Measurements from ENCODE around the gene SLC6A17. TPM values are rescaled to one million over a fixed set of nuclear protein-coding genes. Genes with fewer than 3 reads are reported as not detected.

SLC6A17 gene
- total RNA-seq, 1 experiment from 2014 or later, result 0.17 TPM

DNA sequence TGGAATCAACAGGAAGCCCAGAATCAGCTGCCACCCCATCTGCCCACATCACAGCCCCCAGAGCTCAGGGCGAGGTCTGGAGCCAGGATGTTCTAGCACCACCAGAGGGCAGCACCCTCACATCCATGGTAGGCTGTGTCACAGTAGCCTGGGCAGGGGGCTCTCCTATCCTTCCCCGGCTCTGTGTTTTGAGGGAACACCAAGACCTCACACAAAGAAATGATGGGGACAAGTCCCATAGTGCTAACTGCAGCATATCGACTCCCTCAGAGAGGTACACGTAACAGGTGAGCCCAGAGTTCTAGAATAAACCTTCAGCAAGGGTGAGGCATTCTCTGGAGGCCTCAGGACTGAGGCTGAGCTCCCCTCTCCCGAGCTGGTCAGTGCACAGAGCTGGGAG, 57.5 kb downstream of the SLC6A17 start:
- Histone ChIP-seq H2BK15ac (ENCODE audit: low read depth, low read length) (no peak overlapping the region), H4K91ac (ENCODE audit: insufficient read length, low read depth, low read length) (no peak overlapping the region), H3K9ac (ENCODE audit: extremely low read depth, insufficient read length, low read length) (no peak overlapping the region), H3K9me3 (ENCODE audit: control insufficient read depth, low read depth, low read length) (no peaks in the 10 kb centered on the region), H3K18ac (ENCODE audit: insufficient read length, low read depth, low read length) (no peak overlapping the region), H3K79me2 (ENCODE audit: insufficient read depth, low read length) (no peaks in the 10 kb centered on the region), H3K4me2 (ENCODE audit: insufficient read depth, insufficient read length, low read length) (no peak overlapping the region), H3K27ac (ENCODE audit: insufficient read length, low read depth, low read length) (no peak overlapping the region), H4K8ac (replicated peaks; ENCODE audit: insufficient read length, low read depth, low read length) (no peak overlapping the region), H3T11ph (ENCODE audit: low read length) (no peak overlapping the region), H3K23me2 (ENCODE audit: insufficient read length, low read depth, low read length, poor library complexity, severe bottlenecking) (peaks cover 19% of the 10 kb centered on the region), H2BK5ac (ENCODE audit: insufficient read length, low read length) (no peak overlapping the region), H3K4ac (ENCODE audit: low read depth, low read length) (no peak overlapping the region), H3K4me1 (ENCODE audit: insufficient read depth, low read length) (no peaks in the 10 kb centered on the region; the same call in 1 of the 2 replicates), H2AFZ (ENCODE audit: low read length) (no peak overlapping the region), H3K23ac (ENCODE audit: insufficient read length, low read depth, low read length) (no peak overlapping the region), H3K14ac (ENCODE audit: insufficient read depth, low read length) (no peak overlapping the region), H3K79me1 (ENCODE audit: insufficient read depth, low read depth, low read length, poor library complexity, severe bottlenecking) (no peaks in the 10 kb centered on the region), H2BK12ac (ENCODE audit: insufficient read length, low read depth, low read length) (no peak overlapping the region), H4K20me1 (ENCODE audit: control insufficient read depth, insufficient read depth, insufficient read length) (no peaks in the 10 kb centered on the region), H2BK20ac (ENCODE audit: low read depth, low read length, poor library complexity, severe bottlenecking) (no peak overlapping the region), H4K5ac (ENCODE audit: insufficient read length, low read depth, low read length) (no peak overlapping the region), H2BK120ac (ENCODE audit: low read depth, low read length, poor library complexity, severe bottlenecking) (no peak overlapping the region), H2AK5ac (ENCODE audit: insufficient read length, low read length) (no peak overlapping the region), H3K27me3 (ENCODE audit: insufficient read depth, low read length) (peaks cover 9% of the 10 kb centered on the region; the same call in 1 of the 2 replicates), H3K56ac (ENCODE audit: insufficient read length, low read depth, low read length) (no peak overlapping the region)
- WGBS (ENCODE audit: extremely low coverage, insufficient read length, low lambda C conversion rate), result no CpG with 5 or more reads among the region's 5 CpGs
- Mint-ChIP-seq H3K27me3 (ENCODE audit: low read depth) (peaks cover 37% of the 10 kb centered on the region), H3K36me3 (ENCODE audit: insufficient read depth in 1 of 3, low read depth in 3 of 3) (peaks cover 0 to 2% (median 0%) of the 10 kb centered on the region in 3 experiments; a peak in 2 of 7 replicates), H3K4me3 (no peak overlapping the region), H3K4me1 (peaks cover 24 to 31% of the 10 kb centered on the region in 2 experiments), H3K27ac (no peak overlapping the region; a peak in 1 of 7 replicates), H3K9me3 (no peaks in the 10 kb centered on the region; a peak in 2 of 5 replicates)
- peak; percentile 86 for DNase-seq
- TF ChIP-seq, protein P1, sequence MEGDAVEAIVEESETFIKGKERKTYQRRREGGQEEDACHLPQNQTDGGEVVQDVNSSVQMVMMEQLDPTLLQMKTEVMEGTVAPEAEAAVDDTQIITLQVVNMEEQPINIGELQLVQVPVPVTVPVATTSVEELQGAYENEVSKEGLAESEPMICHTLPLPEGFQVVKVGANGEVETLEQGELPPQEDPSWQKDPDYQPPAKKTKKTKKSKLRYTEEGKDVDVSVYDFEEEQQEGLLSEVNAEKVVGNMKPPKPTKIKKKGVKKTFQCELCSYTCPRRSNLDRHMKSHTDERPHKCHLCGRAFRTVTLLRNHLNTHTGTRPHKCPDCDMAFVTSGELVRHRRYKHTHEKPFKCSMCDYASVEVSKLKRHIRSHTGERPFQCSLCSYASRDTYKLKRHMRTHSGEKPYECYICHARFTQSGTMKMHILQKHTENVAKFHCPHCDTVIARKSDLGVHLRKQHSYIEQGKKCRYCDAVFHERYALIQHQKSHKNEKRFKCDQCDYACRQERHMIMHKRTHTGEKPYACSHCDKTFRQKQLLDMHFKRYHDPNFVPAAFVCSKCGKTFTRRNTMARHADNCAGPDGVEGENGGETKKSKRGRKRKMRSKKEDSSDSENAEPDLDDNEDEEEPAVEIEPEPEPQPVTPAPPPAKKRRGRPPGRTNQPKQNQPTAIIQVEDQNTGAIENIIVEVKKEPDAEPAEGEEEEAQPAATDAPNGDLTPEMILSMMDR (conservative IDR thresholded peaks at IDR 0.05), result peak; percentile 94

Data from H9 (cell line).